Suprapubic skin (tissue), 4 donors: Measurements from ENCODE around the gene INO80C. TPM values are rescaled to one million over a fixed set of nuclear protein-coding genes. Genes with fewer than 3 reads are reported as not detected.
"Not testable (repeated sequence)": the region's sequence is repeated elsewhere in the genome, so short reads cannot be mapped to it uniquely, and the experiment has no call there.

Experiments
- DNase-seq, 2 donors: peaks; one replicate each; pipeline ENCODE4 v3.0.0-alpha.2; 2019; ENCODE audit warnings: low spot score in 2 of 2
- H3K27ac ChIP-seq: fragments of 200-600 bp; sonication (generic); one replicate; pipeline ENCODE4 v1.5.1; 2019
- H3K27me3 ChIP-seq: fragments of 200-600 bp; sonication (generic); one replicate; pipeline ENCODE4 v1.5.1; 2019
- H3K36me3 ChIP-seq: fragments of 200-600 bp; sonication (generic); one replicate; pipeline ENCODE4 v1.5.1; 2019
- H3K4me1 ChIP-seq: fragments of 200-600 bp; sonication (generic); one replicate; pipeline ENCODE4 v1.5.1; 2019
- H3K4me3 ChIP-seq: fragments of 200-600 bp; sonication (generic); one replicate; pipeline ENCODE4 v1.5.1; 2019; ENCODE audit warnings: mild to moderate bottlenecking
- H3K9me3 ChIP-seq: fragments of 200-600 bp; sonication (generic); one replicate; pipeline ENCODE4 v1.5.1; 2019
- CTCF ChIP-seq, 2 donors: fragments of 200-600 bp in 1 of 2; fragments of 450-650 bp in 1 of 2; sonication (generic) in 1 of 2; IDR thresholded peaks; one replicate each; pipeline ENCODE4 v1.5.1; 2016 to 2019; ENCODE audit warnings: antibody characterized with exemption in 2 of 2, mild to moderate bottlenecking in 1 of 2, moderate library complexity in 1 of 2
- EP300 ChIP-seq: sonication (generic); formaldehyde crosslinking; IDR thresholded peaks from one replicate; pipeline ENCODE4 v1.6.1; 2017; ENCODE audit warnings: antibody characterized with exemption
- POLR2A ChIP-seq, 2 donors: fragments of 450-650 bp; IDR thresholded peaks; one replicate each; pipeline ENCODE4 v1.6.1; 2017; ENCODE audit warnings: antibody characterized with exemption in 2 of 2, mild to moderate bottlenecking in 2 of 2, moderate library complexity in 2 of 2
- POLR2AphosphoS5 ChIP-seq, 3 donors: sonication (generic); formaldehyde crosslinking; IDR thresholded peaks; one replicate each; pipeline ENCODE4 v1.6.1; 2017; ENCODE audit warnings: antibody characterized with exemption in 3 of 3
- WGBS: methylation state at CpG from one replicate; pipeline ENCODE4 v1.1.5; 2018; 5-methylcytosine and 5-hydroxymethylcytosine counted together
- total RNA-seq, 4 donors: library from RNA; depleted of rRNA; stranded (reverse); fragments of >200 nt; gene quantifications; one replicate each; pipeline ENCODE4 v1.1.0, GENCODE V29; 2016

Gene INO80C
- total RNA-seq, 4 donors from 2014 or later = 12.6 to 35.2 (median 18.2) TPM

GRCh38 chr18:35491700-35492077 lies 6.1 kb downstream of the INO80C start:
- Histone ChIP-seq H3K27me3 (no peaks in the 10 kb centered on the region), H3K4me1 (peaks cover 32% of the 10 kb centered on the region), H3K4me3 (no peak overlapping the region), H3K9me3 (no peaks in the 10 kb centered on the region), H3K36me3 (no peaks in the 10 kb centered on the region), H3K27ac (no peak overlapping the region)
- DNase-seq = no peak
- TF ChIP-seq EP300 = no peak
- TF ChIP-seq CTCF (IDR thresholded peaks at IDR 0.05) = no peak
- TF ChIP-seq POLR2A (IDR thresholded peaks at IDR 0.05) = no peak
- no peak for TF ChIP-seq POLR2AphosphoS5 (IDR thresholded peaks at IDR 0.05)
- WGBS = 65% methylated on average over 5 of the region's 5 CpGs

GRCh38 chr18:35490894-35491699 lies 6.7 kb downstream of the INO80C start:
- H3K9me3 ChIP-seq = no peaks in the 10 kb centered on the region
- no peaks in the 10 kb centered on the region for H3K36me3 ChIP-seq
- no peak for TF ChIP-seq POLR2AphosphoS5 (IDR thresholded peaks at IDR 0.05)
- no peak for TF ChIP-seq CTCF (IDR thresholded peaks at IDR 0.05)
- no peak for TF ChIP-seq POLR2A (IDR thresholded peaks at IDR 0.05)
- no peak for TF ChIP-seq EP300
- H3K27me3 ChIP-seq = no peaks in the 10 kb centered on the region
- peaks cover 26% of the 10 kb centered on the region for H3K4me1 ChIP-seq
- DNase-seq = no peak
- H3K27ac ChIP-seq = no peak overlapping the region
- H3K4me3 ChIP-seq = no peak overlapping the region
- WGBS = 57% methylated on average over 10 of the region's 10 CpGs

GRCh38 chr18:35489913-35490490 lies 7.8 kb downstream of the INO80C start:
- Histone ChIP-seq H3K27ac (no peak overlapping the region), H3K27me3 (no peaks in the 10 kb centered on the region), H3K36me3 (no peaks in the 10 kb centered on the region), H3K9me3 (no peaks in the 10 kb centered on the region), H3K4me1 (peaks cover 18% of the 10 kb centered on the region), H3K4me3 (no peak overlapping the region)
- TF ChIP-seq POLR2AphosphoS5 (IDR thresholded peaks at IDR 0.05) (no peak), CTCF (IDR thresholded peaks at IDR 0.05) (no peak), EP300 (no peak)
- 86% methylated on average over 7 of the region's 7 CpGs for WGBS
- DNase-seq = no peak

- not testable (repeated sequence) for H3K36me3 ChIP-seq, H3K4me3 ChIP-seq, DNase-seq, H3K27me3 ChIP-seq, H3K9me3 ChIP-seq, H3K27ac ChIP-seq
- WGBS = 84% methylated on average over 3 of the region's 3 CpGs
- H3K4me1 ChIP-seq = peaks cover 18% of the 10 kb centered on the region
Observed at GRCh38 chr18:35489281-35489680, 8.5 kb downstream of the INO80C start.

GRCh38 chr18:35488396-35488795 lies 9.4 kb downstream of the INO80C start:
- H3K27ac ChIP-seq, H3K27me3 ChIP-seq, H3K4me3 ChIP-seq, H3K36me3 ChIP-seq, DNase-seq, H3K9me3 ChIP-seq: not testable (repeated sequence)
- peaks cover 18% of the 10 kb centered on the region for H3K4me1 ChIP-seq
- 100% methylated on average over 1 of the region's 2 CpGs for WGBS

GRCh38 chr18:35487525-35487924 lies 10.2 kb downstream of the INO80C start:
- H3K27ac ChIP-seq, DNase-seq, H3K27me3 ChIP-seq, H3K36me3 ChIP-seq, H3K9me3 ChIP-seq, H3K4me3 ChIP-seq: not testable (repeated sequence)
- peaks cover 18% of the 10 kb centered on the region for H3K4me1 ChIP-seq
- WGBS = 87% methylated on average over 4 of the region's 4 CpGs

GRCh38 chr18:35485852-35486251 lies 11.9 kb downstream of the INO80C start:
- Histone ChIP-seq H3K36me3 (no peaks in the 10 kb centered on the region), H3K4me1 (peaks cover 10% of the 10 kb centered on the region), H3K4me3 (no peak overlapping the region), H3K27ac (no peak overlapping the region), H3K27me3 (no peaks in the 10 kb centered on the region), H3K9me3 (no peaks in the 10 kb centered on the region)
- no peak for TF ChIP-seq POLR2AphosphoS5 (IDR thresholded peaks at IDR 0.05)
- DNase-seq = no peak
- WGBS = 94% methylated on average over 1 of the region's 1 CpG
